HCT116 (cell line): Measurements from ENCODE around the gene CNTN4. TPM values are rescaled to one million over a fixed set of nuclear protein-coding genes. Genes with fewer than 3 reads are reported as not detected.

Experiments used
- ATAC-seq: fragments of 200-7000 bp; cut with Tn5 transposase; 2 replicates; pipeline ENCODE4 v1.9.1; 2020; ENCODE audit warnings: mild to moderate bottlenecking, moderate library complexity
- BruUV-seq: library from RNA; stranded (reverse); fragments of 400-500 nt; replicated peaks from 2 replicates; lab custom pipeline; 2021; lab: Mats Ljungman, UMichigan
- CTCF ChIA-PET: fragments of 300-600 bp; sonication (Branson Sonifier 250); formaldehyde crosslinking; loops from one replicate; lab custom pipeline; 2021; ENCODE audit warnings: antibody characterized with exemption; lab: Charles Lee
- POLR2A ChIA-PET: fragments of 300-600, 350-600 bp; sonication (Branson Sonifier 250); formaldehyde crosslinking; loops from one replicate; lab custom pipeline; 2021; ENCODE audit warnings: antibody characterized with exemption; lab: Charles Lee
- RAD21 ChIA-PET, 2 experiments: fragments of 300-600 bp; sonication (Branson Sonifier 250); formaldehyde crosslinking; loops; one replicate each; lab custom pipeline; 2023; ENCODE audit warnings: low total read pairs in 2 of 2; ENCODE audit not compliant: uncharacterized antibody in 2 of 2, unreplicated experiment in 2 of 2, low non-redundant PET in 1 of 2; lab: Charles Lee
- DNase-seq: peaks from one replicate; pipeline ENCODE4 v3.0.0-alpha.2; 2010; ENCODE audit warnings: low read depth, low spot score
- H2AFZ ChIP-seq: fragments of 200-600 bp; shearing (Covaris generic), sonication (generic); 2 replicates; pipeline ENCODE4 v1.6.1; 2017; ENCODE audit warnings: low read depth, mixed run types, mixed read lengths, antibody characterized with exemption, low read length; ENCODE audit not compliant: poor library complexity, severe bottlenecking
- H3K27ac ChIP-seq: 2 replicates; pipeline ENCODE4 v1.5.1; 2012; ENCODE audit warnings: low read depth, low read length
- H3K27me3 ChIP-seq: fragments of 200-600 bp; sonication (generic); 2 replicates; pipeline ENCODE4 v1.6.1; 2016; ENCODE audit warnings: mixed run types, low read length, mixed read lengths; ENCODE audit not compliant: insufficient read depth
- H3K36me3 ChIP-seq, 2 experiments: fragments of 200-500 bp in 1 of 2; fragments of 200-600 bp in 1 of 2; sonication (Bioruptor generic) in 1 of 2; sonication (generic) in 1 of 2; 2 replicates each; pipeline versions ENCODE4 v1.5.1 to v1.6.1; 2014 to 2016; ENCODE audit warnings: low read length in 2 of 2, inconsistent platforms in 1 of 2, mixed read lengths in 1 of 2, mixed run types in 1 of 2; ENCODE audit not compliant: insufficient read depth in 2 of 2, control insufficient read depth in 1 of 2
- H3K4me1 ChIP-seq, 2 experiments: fragments of 200-600 bp in 1 of 2; sonication (generic) in 1 of 2; 2 replicates each; pipeline versions ENCODE4 v1.5.1 to v1.6.1; 2012 to 2017; ENCODE audit warnings: low read length in 2 of 2, inconsistent platforms in 1 of 2, mild to moderate bottlenecking in 1 of 2, mixed read lengths in 1 of 2, mixed run types in 1 of 2, moderate library complexity in 1 of 2; ENCODE audit not compliant: insufficient read depth in 2 of 2, control insufficient read depth in 1 of 2
- H3K4me2 ChIP-seq: fragments of 200-600 bp; sonication (generic); 2 replicates; pipeline ENCODE4 v1.6.1; 2017; ENCODE audit warnings: mixed run types, low read length, mixed read lengths
- H3K4me3 ChIP-seq, 2 experiments: fragments of 200-600 bp in 1 of 2; sonication (generic) in 1 of 2; replicated peaks in 1 of 2; 2 replicates each; pipeline ENCODE4 v1.5.1; 2011 to 2016; ENCODE audit warnings: low read length in 2 of 2, control low read depth in 1 of 2, low read depth in 1 of 2, mild to moderate bottlenecking in 1 of 2, mixed read lengths in 1 of 2, mixed run types in 1 of 2
- H3K79me2 ChIP-seq: fragments of 200-600 bp; sonication (generic); 2 replicates; pipeline ENCODE4 v1.6.1; 2017; ENCODE audit warnings: mild to moderate bottlenecking, mixed run types, low read length, moderate library complexity, mixed read lengths; ENCODE audit not compliant: insufficient read depth
- H3K9ac ChIP-seq: fragments of 200-600 bp; sonication (generic); 2 replicates; pipeline ENCODE4 v1.6.1; 2016; ENCODE audit warnings: low read length, mixed read lengths
- H3K9me2 ChIP-seq: fragments of 200-600 bp; sonication (generic), shearing (Covaris generic); 2 replicates; pipeline ENCODE4 v1.6.1; 2017; ENCODE audit warnings: mixed run types, mild to moderate bottlenecking, moderate library complexity; ENCODE audit not compliant: insufficient read depth
- H3K9me3 ChIP-seq, 2 experiments: fragments of 200-500 bp in 1 of 2; fragments of 200-600 bp in 1 of 2; sonication (Bioruptor generic) in 1 of 2; sonication (generic) in 1 of 2; 2 replicates each; pipeline ENCODE4 v1.6.1; 2014 to 2017; ENCODE audit warnings: low read length in 2 of 2, mixed read lengths in 2 of 2, inconsistent platforms in 1 of 2, low read depth in 1 of 2, mild to moderate bottlenecking in 1 of 2, mixed run types in 1 of 2, moderate library complexity in 1 of 2; ENCODE audit not compliant: control insufficient read depth in 1 of 2, insufficient read depth in 1 of 2
- H4K20me1 ChIP-seq: fragments of 200-600 bp; sonication (generic), shearing (Covaris generic); 2 replicates; pipeline ENCODE4 v1.6.1; 2017; ENCODE audit warnings: mixed run types, mild to moderate bottlenecking, moderate library complexity; ENCODE audit not compliant: insufficient read depth
- CBX3 ChIP-seq: IDR thresholded peaks from 2 replicates; pipeline ENCODE4 v1.6.1; 2012; ENCODE audit warnings: low read depth
- EGR1 ChIP-seq: IDR thresholded peaks from 2 replicates; pipeline ENCODE4 v1.6.1; 2012; ENCODE audit warnings: low read depth
- EZH2phosphoT487 ChIP-seq: fragments of 200-600 bp; IDR thresholded peaks from 2 replicates; pipeline ENCODE4 v1.6.1; 2018; ENCODE audit warnings: antibody characterized with exemption, borderline replicate concordance
- FOSL1 ChIP-seq: IDR thresholded peaks from 2 replicates; pipeline ENCODE4 v1.6.1; 2012; ENCODE audit warnings: low read depth
- JUND ChIP-seq: IDR thresholded peaks from 2 replicates; pipeline ENCODE4 v1.6.1; 2012
- POLR2AphosphoS5 ChIP-seq: IDR thresholded peaks from 2 replicates; pipeline ENCODE4 v1.6.1; 2011; ENCODE audit warnings: mild to moderate bottlenecking, low read depth, low read length, moderate library complexity
- SRF ChIP-seq: IDR thresholded peaks from 2 replicates; pipeline ENCODE4 v1.6.1; 2012; ENCODE audit warnings: low read depth
- TCF7L2 ChIP-seq: IDR thresholded peaks from 2 replicates; pipeline ENCODE4 v1.7.0; 2011; ENCODE audit warnings: borderline replicate concordance, inconsistent platforms; ENCODE audit not compliant: insufficient read depth, insufficient read length; ENCODE audit errors: extremely low read depth
- ZFX ChIP-seq: fragments of 450-650 bp; IDR thresholded peaks from 2 replicates; pipeline ENCODE4 v1.6.1; 2017
- ZNF274 ChIP-seq: fragments of 200-500 bp; sonication (Bioruptor generic); IDR thresholded peaks from 2 replicates; pipeline ENCODE4 v1.6.1; 2014; ENCODE audit warnings: mild to moderate bottlenecking, low read depth, low read length, inconsistent platforms
- intact Hi-C: fragments of 100-400 bp; cut with micrococcal nuclease; formaldehyde crosslinking; loops from 2 replicates; pipeline ENCODE4 v1.10.0; 2022
- total RNA-seq: library from RNA; stranded (reverse); gene quantifications from one replicate; pipeline ENCODE4 v1.2.1, GENCODE V29; 2021; ENCODE audit not compliant: unreplicated experiment
- TF ChIP-seq, protein P1 (sequence below), 3 experiments: fragments of 200-600 bp in 1 of 3; sonication (generic) in 1 of 3; IDR thresholded peaks in 2 of 3; conservative IDR thresholded peaks in 1 of 3; 2 replicates each; pipeline ENCODE4 v1.5.1; 2012 to 2017; ENCODE audit warnings: low read depth in 2 of 3, low read length in 2 of 3, antibody characterized with exemption in 1 of 3, borderline replicate concordance in 1 of 3, control low read depth in 1 of 3, mild to moderate bottlenecking in 1 of 3, mixed read lengths in 1 of 3, mixed run types in 1 of 3, moderate library complexity in 1 of 3; ENCODE audit not compliant: insufficient read depth in 1 of 3
- TF ChIP-seq, protein P2 (sequence below): IDR thresholded peaks from 2 replicates; pipeline ENCODE4 v1.6.1; 2012
- TF ChIP-seq, protein P3 (sequence below): IDR thresholded peaks from 2 replicates; pipeline ENCODE4 v1.6.1; 2012; ENCODE audit warnings: low read depth
- TF ChIP-seq, protein P4 (sequence below): IDR thresholded peaks from 2 replicates; pipeline ENCODE4 v1.6.1; 2012

The CNTN4 gene
- total RNA-seq, 1 experiment from 2014 or later: not detected

DNA sequence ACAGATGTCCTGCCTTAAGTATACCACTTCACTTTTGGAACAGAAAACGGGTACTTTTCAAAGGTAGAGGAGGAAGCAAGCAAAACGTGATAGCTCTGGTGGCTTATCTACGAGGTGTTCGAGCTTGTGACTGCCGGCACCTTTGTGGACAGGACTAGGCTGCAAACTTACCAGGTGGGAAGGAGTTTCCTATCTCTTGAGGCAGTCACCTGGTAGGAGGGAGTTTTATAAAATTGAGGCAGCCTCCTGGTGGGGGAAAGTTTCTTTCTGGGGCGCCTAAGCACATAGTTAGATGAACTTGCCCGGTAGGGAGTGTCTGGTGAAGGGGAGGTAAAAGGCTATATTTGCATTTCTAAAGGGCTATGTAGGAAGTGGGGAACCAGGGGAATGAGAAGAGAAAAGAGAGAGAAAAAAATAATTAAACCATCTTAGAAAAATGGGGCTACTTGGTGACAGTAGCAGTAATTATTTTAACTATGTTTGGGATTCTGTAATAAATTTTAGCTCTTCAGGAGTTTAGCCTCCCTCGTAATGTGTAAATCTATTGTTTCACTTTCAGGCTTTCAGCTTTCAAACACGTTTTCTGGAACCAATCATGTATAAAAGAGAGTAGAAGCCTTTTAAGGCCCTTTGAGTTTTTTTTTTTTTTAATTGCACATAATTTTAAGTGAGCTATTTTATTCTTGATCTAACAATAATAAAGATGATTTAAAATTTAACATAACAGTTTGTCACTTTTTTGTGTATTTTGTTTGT lies 880.5 kb downstream of the CNTN4 start:
- Histone ChIP-seq H3K36me3 (no peaks in the 10 kb centered on the region), H3K79me2 (no peaks in the 10 kb centered on the region), H3K27ac (no peak overlapping the region), H3K9me3 (no peaks in the 10 kb centered on the region), H3K4me2 (no peak overlapping the region), H4K20me1 (no peaks in the 10 kb centered on the region), H3K9me2 (no peaks in the 10 kb centered on the region), H2AFZ (no peak overlapping the region), H3K4me3 (no peak overlapping the region), H3K27me3 (no peaks in the 10 kb centered on the region), H3K9ac (no peak overlapping the region), H3K4me1 (no peaks in the 10 kb centered on the region)
- ATAC-seq: no peak
- BruUV-seq: no TSS peak
- intact Hi-C loops: no loop called here
- TF ChIP-seq, protein P1, sequence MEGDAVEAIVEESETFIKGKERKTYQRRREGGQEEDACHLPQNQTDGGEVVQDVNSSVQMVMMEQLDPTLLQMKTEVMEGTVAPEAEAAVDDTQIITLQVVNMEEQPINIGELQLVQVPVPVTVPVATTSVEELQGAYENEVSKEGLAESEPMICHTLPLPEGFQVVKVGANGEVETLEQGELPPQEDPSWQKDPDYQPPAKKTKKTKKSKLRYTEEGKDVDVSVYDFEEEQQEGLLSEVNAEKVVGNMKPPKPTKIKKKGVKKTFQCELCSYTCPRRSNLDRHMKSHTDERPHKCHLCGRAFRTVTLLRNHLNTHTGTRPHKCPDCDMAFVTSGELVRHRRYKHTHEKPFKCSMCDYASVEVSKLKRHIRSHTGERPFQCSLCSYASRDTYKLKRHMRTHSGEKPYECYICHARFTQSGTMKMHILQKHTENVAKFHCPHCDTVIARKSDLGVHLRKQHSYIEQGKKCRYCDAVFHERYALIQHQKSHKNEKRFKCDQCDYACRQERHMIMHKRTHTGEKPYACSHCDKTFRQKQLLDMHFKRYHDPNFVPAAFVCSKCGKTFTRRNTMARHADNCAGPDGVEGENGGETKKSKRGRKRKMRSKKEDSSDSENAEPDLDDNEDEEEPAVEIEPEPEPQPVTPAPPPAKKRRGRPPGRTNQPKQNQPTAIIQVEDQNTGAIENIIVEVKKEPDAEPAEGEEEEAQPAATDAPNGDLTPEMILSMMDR (IDR thresholded peaks at IDR 0.05 in 2 of 3, conservative IDR thresholded peaks at IDR 0.05 in 1 of 3; ENCODE audit: borderline replicate concordance in 1 of 3, insufficient read depth in 1 of 3, low read depth in 2 of 3, low read length in 2 of 3): no peak
- TF ChIP-seq, protein P2, sequence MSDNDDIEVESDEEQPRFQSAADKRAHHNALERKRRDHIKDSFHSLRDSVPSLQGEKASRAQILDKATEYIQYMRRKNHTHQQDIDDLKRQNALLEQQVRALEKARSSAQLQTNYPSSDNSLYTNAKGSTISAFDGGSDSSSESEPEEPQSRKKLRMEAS: no peak
- TF ChIP-seq JUND: no peak
- no peak for TF ChIP-seq ZNF274
- no peak for TF ChIP-seq SRF
- no peak for TF ChIP-seq CBX3
- no peak for TF ChIP-seq TCF7L2
- no peak for TF ChIP-seq EZH2phosphoT487
- no peak for TF ChIP-seq EGR1
- TF ChIP-seq, protein P3, sequence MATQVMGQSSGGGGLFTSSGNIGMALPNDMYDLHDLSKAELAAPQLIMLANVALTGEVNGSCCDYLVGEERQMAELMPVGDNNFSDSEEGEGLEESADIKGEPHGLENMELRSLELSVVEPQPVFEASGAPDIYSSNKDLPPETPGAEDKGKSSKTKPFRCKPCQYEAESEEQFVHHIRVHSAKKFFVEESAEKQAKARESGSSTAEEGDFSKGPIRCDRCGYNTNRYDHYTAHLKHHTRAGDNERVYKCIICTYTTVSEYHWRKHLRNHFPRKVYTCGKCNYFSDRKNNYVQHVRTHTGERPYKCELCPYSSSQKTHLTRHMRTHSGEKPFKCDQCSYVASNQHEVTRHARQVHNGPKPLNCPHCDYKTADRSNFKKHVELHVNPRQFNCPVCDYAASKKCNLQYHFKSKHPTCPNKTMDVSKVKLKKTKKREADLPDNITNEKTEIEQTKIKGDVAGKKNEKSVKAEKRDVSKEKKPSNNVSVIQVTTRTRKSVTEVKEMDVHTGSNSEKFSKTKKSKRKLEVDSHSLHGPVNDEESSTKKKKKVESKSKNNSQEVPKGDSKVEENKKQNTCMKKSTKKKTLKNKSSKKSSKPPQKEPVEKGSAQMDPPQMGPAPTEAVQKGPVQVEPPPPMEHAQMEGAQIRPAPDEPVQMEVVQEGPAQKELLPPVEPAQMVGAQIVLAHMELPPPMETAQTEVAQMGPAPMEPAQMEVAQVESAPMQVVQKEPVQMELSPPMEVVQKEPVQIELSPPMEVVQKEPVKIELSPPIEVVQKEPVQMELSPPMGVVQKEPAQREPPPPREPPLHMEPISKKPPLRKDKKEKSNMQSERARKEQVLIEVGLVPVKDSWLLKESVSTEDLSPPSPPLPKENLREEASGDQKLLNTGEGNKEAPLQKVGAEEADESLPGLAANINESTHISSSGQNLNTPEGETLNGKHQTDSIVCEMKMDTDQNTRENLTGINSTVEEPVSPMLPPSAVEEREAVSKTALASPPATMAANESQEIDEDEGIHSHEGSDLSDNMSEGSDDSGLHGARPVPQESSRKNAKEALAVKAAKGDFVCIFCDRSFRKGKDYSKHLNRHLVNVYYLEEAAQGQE: no peak
- TF ChIP-seq, protein P4, sequence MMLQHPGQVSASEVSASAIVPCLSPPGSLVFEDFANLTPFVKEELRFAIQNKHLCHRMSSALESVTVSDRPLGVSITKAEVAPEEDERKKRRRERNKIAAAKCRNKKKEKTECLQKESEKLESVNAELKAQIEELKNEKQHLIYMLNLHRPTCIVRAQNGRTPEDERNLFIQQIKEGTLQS: no peak
- TF ChIP-seq FOSL1: no peak
- no peak for TF ChIP-seq POLR2AphosphoS5
- no peak for TF ChIP-seq ZFX
- ChIA-PET CTCF (no interaction called here), RAD21 (no interaction called here), POLR2A (no interaction called here)
- no peak for DNase-seq
